A549 (cell line): ENCODE data around the gene ARID1B. TPM values are rescaled to one million over a fixed set of nuclear protein-coding genes. Genes with fewer than 3 reads are reported as not detected.

ENCODE experiments used
- ATAC-seq, 2 experiments: fragments of 200-7000 bp in 1 of 2; fragments of >200 bp in 1 of 2; cut with Nextera tagmentation in 1 of 2; cut with Tn5 transposase in 1 of 2; 3 replicates each; pipeline versions ENCODE4 v1.8.0 to v1.9.1; 2018 to 2020; ENCODE audit warnings: mild to moderate bottlenecking in 1 of 2, moderate library complexity in 1 of 2
- CTCF ChIA-PET: fragments of 300-600 bp; sonication (Branson Sonifier 250); formaldehyde crosslinking; extraction: SDS; loops from one replicate; lab custom pipeline; 2021; ENCODE audit warnings: antibody characterized with exemption, inconsistent platforms; lab: Yijun Ruan, JAX
- POLR2A ChIA-PET: fragments of 350-600 bp; formaldehyde crosslinking; extraction: SDS; loops from one replicate; lab custom pipeline; 2021; ENCODE audit warnings: antibody characterized with exemption, inconsistent platforms; lab: Yijun Ruan, JAX
- DNase-seq, 2 experiments: peaks; one replicate each; pipeline versions ENCODE4 v3.0.0 to v3.0.0-alpha.2; 2011 to 2016; ENCODE audit warnings: low read depth in 1 of 2, low spot score in 1 of 2
- FAIRE-seq: peaks from 2 replicates; lab custom pipeline; 2011; peaks lifted over from hg19 to GRCh38; lab: Jason Lieb, UNC
- H3K27ac ChIP-seq, 2 experiments: fragments of >200 bp; sonication (Bioruptor Twin); formaldehyde crosslinking; 3 replicates each; pipeline ENCODE4 v1.5.1; 2016 to 2017
- H3K4me1 ChIP-seq: fragments of >200 bp; sonication (Bioruptor Twin); formaldehyde crosslinking; 3 replicates; pipeline ENCODE4 v1.6.1; 2016
- H3K4me2 ChIP-seq: fragments of >200 bp; sonication (Bioruptor Twin); formaldehyde crosslinking; 3 replicates; pipeline ENCODE4 v1.6.1; 2016
- H3K4me3 ChIP-seq: fragments of >200 bp; sonication (Bioruptor Twin); formaldehyde crosslinking; 3 replicates; pipeline ENCODE4 v1.5.1; 2016
- H3K9me3 ChIP-seq: fragments of >200 bp; sonication (Bioruptor Twin); formaldehyde crosslinking; 3 replicates; pipeline ENCODE4 v1.6.1; 2016
- BHLHE40 ChIP-seq: IDR thresholded peaks from 2 replicates; pipeline ENCODE4 v1.6.1; 2012; ENCODE audit warnings: low read depth, low read length, inconsistent platforms
- CBX2 ChIP-seq: fragments of 200-600 bp; sonication (generic); IDR thresholded peaks from 2 replicates; pipeline ENCODE4 v1.6.1; 2016; ENCODE audit warnings: low read depth, mild to moderate bottlenecking, borderline replicate concordance
- CEBPB ChIP-seq, 2 experiments: fragments of >200 bp in 1 of 2; sonication (Bioruptor Twin) in 1 of 2; formaldehyde crosslinking in 1 of 2; IDR thresholded peaks; 2 replicates each; pipeline ENCODE4 v1.6.1; 2012 to 2016
- CHD2 ChIP-seq: fragments of 150-350 bp; IDR thresholded peaks from 2 replicates; pipeline ENCODE4 v1.6.1; 2014; ENCODE audit warnings: low read length; ENCODE audit not compliant: partially characterized antibody
- CHD4 ChIP-seq: fragments of 200-600 bp; sonication (generic); IDR thresholded peaks from 2 replicates; pipeline ENCODE4 v1.6.1; 2016; ENCODE audit warnings: antibody characterized with exemption, mild to moderate bottlenecking, borderline replicate concordance
- CTCF ChIP-seq: fragments of >200 bp; sonication (Bioruptor Twin); formaldehyde crosslinking; IDR thresholded peaks from 3 replicates; pipeline ENCODE4 v1.5.1; 2016
- EHF ChIP-seq: fragments of 250-450 bp; sonication (Bioruptor Pico); IDR thresholded peaks from 2 replicates; pipeline ENCODE4 v1.5.0; 2020; ENCODE audit warnings: mild to moderate bottlenecking
- EHMT2 ChIP-seq: fragments of 200-600 bp; sonication (generic); IDR thresholded peaks from 2 replicates; pipeline ENCODE4 v1.6.1; 2016; ENCODE audit warnings: antibody characterized with exemption, low read depth, mild to moderate bottlenecking, moderate library complexity
- ELK1 ChIP-seq: fragments of 150-350 bp; IDR thresholded peaks from 2 replicates; pipeline ENCODE4 v1.6.1; 2014; ENCODE audit warnings: low read depth, mild to moderate bottlenecking, low read length
- HEYL ChIP-seq: fragments of 250-450 bp; sonication (Bioruptor Pico); IDR thresholded peaks from 2 replicates; pipeline ENCODE4 v1.8.0; 2021; ENCODE audit warnings: mild to moderate bottlenecking, moderate library complexity
- HOXB5 ChIP-seq: fragments of 250-450 bp; sonication (Bioruptor Pico); IDR thresholded peaks from 2 replicates; pipeline ENCODE4 v1.5.0; 2020; ENCODE audit warnings: mild to moderate bottlenecking, moderate library complexity
- KDM5A ChIP-seq: fragments of 200-600 bp; sonication (generic); IDR thresholded peaks from 2 replicates; pipeline ENCODE4 v1.6.1; 2016; ENCODE audit warnings: antibody characterized with exemption, mild to moderate bottlenecking
- MAFK ChIP-seq: fragments of 450-650 bp; IDR thresholded peaks from 2 replicates; pipeline ENCODE4 v1.6.1; 2014; ENCODE audit not compliant: partially characterized antibody
- MAX ChIP-seq: IDR thresholded peaks from 2 replicates; pipeline ENCODE4 v1.6.1; 2012
- PHF8 ChIP-seq: fragments of 200-600 bp; sonication (generic); IDR thresholded peaks from 2 replicates; pipeline ENCODE4 v1.6.1; 2016; ENCODE audit warnings: low read depth, mild to moderate bottlenecking, antibody characterized with exemption, moderate library complexity, borderline replicate concordance
- POLR2A ChIP-seq: IDR thresholded peaks from 2 replicates; pipeline ENCODE4 v1.6.1; 2012; ENCODE audit warnings: mild to moderate bottlenecking, low read length
- TFCP2L1 ChIP-seq: fragments of 250-450 bp; sonication (Bioruptor Pico); IDR thresholded peaks from 2 replicates; pipeline ENCODE4 v1.5.0; 2021; ENCODE audit warnings: mild to moderate bottlenecking
- USF2 ChIP-seq: fragments of 450-650 bp; IDR thresholded peaks from 2 replicates; pipeline ENCODE4 v1.6.1; 2014; ENCODE audit warnings: antibody characterized with exemption
- ZNF302 ChIP-seq: fragments of 250-450 bp; sonication (Bioruptor Pico); IDR thresholded peaks from 2 replicates; pipeline ENCODE4 v1.9.0; 2021; ENCODE audit warnings: inconsistent platforms, mild to moderate bottlenecking, moderate library complexity
- ZSCAN20 ChIP-seq: fragments of 250-450 bp; sonication (Bioruptor Pico); IDR thresholded peaks from 2 replicates; pipeline ENCODE4 v1.8.0; 2022; ENCODE audit warnings: mild to moderate bottlenecking, moderate library complexity
- WGBS: methylation state at CpG from one replicate; pipeline ENCODE4 v1.1.6; 2017; ENCODE audit errors: missing lambda C conversion rate; 5-methylcytosine and 5-hydroxymethylcytosine counted together
- polyA plus RNA-seq, 4 experiments: library from polyadenylated mRNA; depleted of rRNA in 3 of 4; stranded (reverse); fragments of >200 nt; fragmentation: RNase III in 1 of 4; extraction: RNeasy Plus Mini Kit Qiagen cat#74134 plus additional on column Dnase treatment in 1 of 4; gene quantifications; 2 replicates in 3 of 4; 3 replicates in 1 of 4; pipeline ENCODE4 v1.2.3, GENCODE V29; 2011 to 2017
- TF ChIP-seq, protein P1 (sequence below): fragments of 250-450 bp; sonication (Bioruptor Pico); IDR thresholded peaks from 2 replicates; pipeline ENCODE4 v1.5.0; 2021; ENCODE audit warnings: mild to moderate bottlenecking, moderate library complexity, borderline replicate concordance
- TF ChIP-seq, protein P2 (sequence below): fragments of >200 bp; sonication (Bioruptor Twin); formaldehyde crosslinking; IDR thresholded peaks from 2 replicates; pipeline ENCODE4 v1.6.1; 2016

ARID1B gene
- polyA plus RNA-seq, 2 of the 4 experiments (the other 2 are of a cell fraction), result 13.5 to 16.3 TPM

GRCh38 chr6:157024745-157025144 is 247.6 kb downstream of the ARID1B start (continued):
- TF ChIP-seq EHF (CRISPR knock-in tag), result no peak

- Histone ChIP-seq H3K27ac (no peak overlapping the region), H3K4me1 (peaks cover 5% of the 10 kb centered on the region; the same call in 1 of the 3 replicates), H3K4me3 (no peak overlapping the region), H3K4me2 (no peak overlapping the region), H3K9me3 (peaks cover 7% of the 10 kb centered on the region; the same call in 1 of the 3 replicates)
- ChIA-PET CTCF (interaction anchor here (1.4 kb wide), 1 partner anchor 9 kb away, joined by 6 read pairs; no protein-coding TSS in a partner anchor), POLR2A (no interaction called here)
- 27% methylated on average over 1 of the region's 1 CpG for whole genome bisulfite sequencing
- TF ChIP-seq HEYL (CRISPR knock-in tag) (no peak), POLR2A (no peak), PHF8 (no peak), KDM5A (no peak), USF2 (no peak), CHD2 (no peak)
- TF ChIP-seq, protein P1, sequence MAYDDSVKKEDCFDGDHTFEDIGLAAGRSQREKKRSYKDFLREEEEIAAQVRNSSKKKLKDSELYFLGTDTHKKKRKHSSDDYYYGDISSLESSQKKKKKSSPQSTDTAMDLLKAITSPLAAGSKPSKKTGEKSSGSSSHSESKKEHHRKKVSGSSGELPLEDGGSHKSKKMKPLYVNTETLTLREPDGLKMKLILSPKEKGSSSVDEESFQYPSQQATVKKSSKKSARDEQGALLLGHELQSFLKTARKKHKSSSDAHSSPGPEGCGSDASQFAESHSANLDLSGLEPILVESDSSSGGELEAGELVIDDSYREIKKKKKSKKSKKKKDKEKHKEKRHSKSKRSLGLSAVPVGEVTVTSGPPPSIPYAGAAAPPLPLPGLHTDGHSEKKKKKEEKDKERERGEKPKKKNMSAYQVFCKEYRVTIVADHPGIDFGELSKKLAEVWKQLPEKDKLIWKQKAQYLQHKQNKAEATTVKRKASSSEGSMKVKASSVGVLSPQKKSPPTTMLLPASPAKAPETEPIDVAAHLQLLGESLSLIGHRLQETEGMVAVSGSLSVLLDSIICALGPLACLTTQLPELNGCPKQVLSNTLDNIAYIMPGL (CRISPR knock-in tag), result no peak
- DNase-seq (no peak), ATAC-seq (no peak), FAIRE-seq (no peak)
These were observed 248.3 kb downstream of the ARID1B start for GRCh38 chr6:157025437-157025836.

- 98% methylated on average over 4 of the region's 4 CpGs for WGBS
- POLR2A ChIA-PET, result no interaction called here
- H3K4me2 ChIP-seq, result no peak overlapping the region
- ATAC-seq, result no peak
- peaks cover 15% of the 10 kb centered on the region; the same call in 2 of the 3 replicates for H3K4me1 ChIP-seq
- H3K27ac ChIP-seq, result no peak overlapping the region
- DNase-seq, result no peak
- TF ChIP-seq HOXB5 (CRISPR knock-in tag) (no peak), TFCP2L1 (CRISPR knock-in tag) (no peak), ZSCAN20 (CRISPR knock-in tag) (no peak), CEBPB (IDR thresholded peaks at IDR 0.05) (no peak), MAX (no peak), CBX2 (no peak)
- TF ChIP-seq, protein P1 (CRISPR knock-in tag), result no peak
- CTCF ChIA-PET, result interaction anchor here (1.0 kb wide), 1 partner anchor 155 kb away, joined by 3 read pairs; no protein-coding TSS in a partner anchor
- no peak for FAIRE-seq
- peaks cover 7% of the 10 kb centered on the region; the same call in 1 of the 3 replicates for H3K9me3 ChIP-seq
- no peak overlapping the region for H3K4me3 ChIP-seq
These were observed 253.0 kb downstream of the ARID1B start for GRCh38 chr6:157029980-157030690.

- Histone ChIP-seq H3K9me3 (peaks cover 3% of the 10 kb centered on the region; the same call in 1 of the 3 replicates), H3K4me2 (no peak overlapping the region), H3K4me1 (peaks cover 15% of the 10 kb centered on the region; the same call in 2 of the 3 replicates), H3K27ac (no peak overlapping the region), H3K4me3 (no peak overlapping the region)
- DNase-seq (no peak), ATAC-seq (no peak), FAIRE-seq (no peak)
- WGBS, result 90% methylated on average over 10 of the region's 10 CpGs
- ChIA-PET CTCF (no interaction called here), POLR2A (no interaction called here)
- TF ChIP-seq HEYL (CRISPR knock-in tag) (no peak), ZSCAN20 (CRISPR knock-in tag) (no peak), CHD4 (no peak), EHF (CRISPR knock-in tag) (no peak), MAFK (no peak), BHLHE40 (no peak), ZNF302 (CRISPR knock-in tag) (no peak), CTCF (no peak), HOXB5 (CRISPR knock-in tag) (no peak), ELK1 (no peak), EHMT2 (no peak), KDM5A (no peak)
- TF ChIP-seq, protein P2, sequence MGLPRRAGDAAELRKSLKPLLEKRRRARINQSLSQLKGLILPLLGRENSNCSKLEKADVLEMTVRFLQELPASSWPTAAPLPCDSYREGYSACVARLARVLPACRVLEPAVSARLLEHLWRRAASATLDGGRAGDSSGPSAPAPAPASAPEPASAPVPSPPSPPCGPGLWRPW, result no peak
These were observed 253.6 kb downstream of the ARID1B start for GRCh38 chr6:157030755-157031154.
